GM12878 (cell line): ENCODE data around the gene BTBD9. TPM values are rescaled to one million over a fixed set of nuclear protein-coding genes. Genes with fewer than 3 reads are reported as not detected.
A peak's percentile ranks its signal among the peaks of the same experiment; 100 is the strongest.

ENCODE experiments used
- CREB1 ChIP-seq: IDR thresholded peaks from 2 replicates; pipeline ENCODE4 v1.6.1; 2012; ENCODE audit warnings: low read depth, mild to moderate bottlenecking, inconsistent platforms
- EP300 ChIP-seq, 2 experiments: fragments of 150-350 bp in 1 of 2; IDR thresholded peaks; 2 replicates each; pipeline ENCODE4 v1.6.1; 2011 to 2012; ENCODE audit warnings: low read depth in 2 of 2, low read length in 2 of 2, borderline replicate concordance in 1 of 2, improper control_type of control experiment in 1 of 2, inconsistent platforms in 1 of 2; ENCODE audit not compliant: control insufficient read depth in 1 of 2
- ESRRA ChIP-seq: IDR thresholded peaks from 2 replicates; pipeline ENCODE4 v1.6.1; 2012; ENCODE audit warnings: mild to moderate bottlenecking, low read length, improper control_type of control experiment
- ETV6 ChIP-seq, 2 experiments: fragments of 450-650 bp in 1 of 2; IDR thresholded peaks in 1 of 2; conservative IDR thresholded peaks in 1 of 2; 2 replicates each; pipeline ENCODE4 v1.6.1; 2014; ENCODE audit warnings: antibody characterized with exemption in 1 of 2, borderline replicate concordance in 1 of 2, low read depth in 1 of 2, mild to moderate bottlenecking in 1 of 2, moderate library complexity in 1 of 2
- EZH2 ChIP-seq: IDR thresholded peaks from 2 replicates; pipeline ENCODE4 v1.6.1; 2012; ENCODE audit warnings: low read depth, mild to moderate bottlenecking, control low read depth, inconsistent platforms, low read length, borderline replicate concordance; ENCODE audit not compliant: control insufficient read depth
- FOS ChIP-seq: IDR thresholded peaks from 3 replicates; pipeline ENCODE4 v1.6.1; 2011; ENCODE audit warnings: borderline replicate concordance; ENCODE audit not compliant: insufficient read length; ENCODE audit errors: extremely low read depth
- GABPA ChIP-seq: IDR thresholded peaks from 2 replicates; pipeline ENCODE4 v1.6.1; 2014; ENCODE audit warnings: antibody characterized with exemption, low read depth, mild to moderate bottlenecking, inconsistent platforms
- GATAD2B ChIP-seq: fragments of 450-650 bp; conservative IDR thresholded peaks from 2 replicates; pipeline ENCODE4 v1.6.1; 2017; ENCODE audit warnings: low read depth, mild to moderate bottlenecking, moderate library complexity
- KLF5 ChIP-seq: fragments of 450-650 bp; IDR thresholded peaks from 2 replicates; pipeline ENCODE4 v1.6.1; 2014; ENCODE audit warnings: mild to moderate bottlenecking; ENCODE audit not compliant: partially characterized antibody
- NFIC ChIP-seq: IDR thresholded peaks from 2 replicates; pipeline ENCODE4 v1.6.1; 2012; ENCODE audit warnings: low read depth, mild to moderate bottlenecking, inconsistent platforms, low read length, moderate library complexity
- NFYA ChIP-seq: IDR thresholded peaks from 2 replicates; pipeline ENCODE4 v1.6.1; 2011; ENCODE audit warnings: low read depth, mild to moderate bottlenecking, low read length, improper control_type of control experiment, borderline replicate concordance
- POLR2AphosphoS2 ChIP-seq: IDR thresholded peaks from 2 replicates; pipeline ENCODE4 v1.6.1; 2011; ENCODE audit warnings: low read depth, mild to moderate bottlenecking, low read length, improper control_type of control experiment, moderate library complexity
- SIX5 ChIP-seq: IDR thresholded peaks from 2 replicates; pipeline ENCODE4 v1.6.1; 2011; ENCODE audit warnings: mild to moderate bottlenecking, low read depth, low read length, moderate library complexity; ENCODE audit not compliant: severe bottlenecking
- TARDBP ChIP-seq: IDR thresholded peaks from 2 replicates; pipeline ENCODE4 v1.6.1; 2016; ENCODE audit warnings: borderline replicate concordance
- TCF12 ChIP-seq: IDR thresholded peaks from 2 replicates; pipeline ENCODE4 v1.6.1; 2011; ENCODE audit warnings: low read depth, mild to moderate bottlenecking, low read length
- TCF7 ChIP-seq: IDR thresholded peaks from 2 replicates; pipeline ENCODE4 v1.6.1; 2014; ENCODE audit warnings: antibody characterized with exemption, borderline replicate concordance
- ZNF217 ChIP-seq: fragments of 450-650 bp; IDR thresholded peaks from 2 replicates; pipeline ENCODE4 v1.6.1; 2017; ENCODE audit warnings: antibody characterized with exemption, mild to moderate bottlenecking
- ZNF274 ChIP-seq: IDR thresholded peaks from one replicate; pipeline ENCODE4 v1.8.0; 2011; ENCODE audit not compliant: insufficient read length, insufficient read depth
- polyA plus RNA-seq, 11 experiments: library from polyadenylated mRNA; depleted of rRNA in 4 of 11; unstranded in 6 of 11; stranded (reverse) in 5 of 11; fragments of >200 nt; fragmentation: Nextera tagmentation in 4 of 11; fragmentation: Illumina TruSeq in 1 of 11; extraction: Ambion mirVana in 4 of 11; extraction: Trizol in 1 of 11; gene quantifications; 1 replicate in 1 of 11; 2 replicates in 10 of 11; pipeline versions ENCODE4 v1.2.1 to v1.2.3, GENCODE V29; 2011 to 2016; ENCODE audit warnings: inconsistent platforms in 2 of 11, missing spikeins in 2 of 11, low read depth in 1 of 11
- total RNA-seq, 4 experiments: library from RNA; depleted of rRNA in 3 of 4; stranded (reverse); fragments of >200 nt in 3 of 4; fragmentation: Illumina TruSeq in 1 of 4; extraction: Trizol in 1 of 4; gene quantifications; 2 replicates each; pipeline versions ENCODE4 v1.2.1 to v1.2.3, GENCODE V29; 2013 to 2021
- TF ChIP-seq, protein P1 (sequence below): IDR thresholded peaks from 2 replicates; pipeline ENCODE4 v1.6.1; 2011; ENCODE audit warnings: borderline replicate concordance, low read depth, mild to moderate bottlenecking, moderate library complexity, low read length; ENCODE audit not compliant: insufficient read depth, poor library complexity, severe bottlenecking
- TF ChIP-seq, protein P2 (sequence below): fragments of 450-650 bp; IDR thresholded peaks from 2 replicates; pipeline ENCODE4 v1.6.1; 2017; ENCODE audit warnings: mild to moderate bottlenecking, moderate library complexity
- TF ChIP-seq, protein P3 (sequence below): IDR thresholded peaks from 2 replicates; pipeline ENCODE4 v1.6.1; 2011; ENCODE audit warnings: low read depth, mild to moderate bottlenecking, low read length, moderate library complexity, borderline replicate concordance; ENCODE audit errors: extremely low read depth
- TF ChIP-seq, protein P4 (sequence below): fragments of 450-650 bp; IDR thresholded peaks from 2 replicates; pipeline ENCODE4 v1.6.1; 2016; ENCODE audit warnings: mild to moderate bottlenecking

BTBD9 gene
- total and polyA plus RNA-seq, 10 of the 15 experiments (the other 5 are each of a cell fraction or from before 2014, with no cell fraction given): 0.22 to 8.6 (median 4.6) TPM

DNA sequence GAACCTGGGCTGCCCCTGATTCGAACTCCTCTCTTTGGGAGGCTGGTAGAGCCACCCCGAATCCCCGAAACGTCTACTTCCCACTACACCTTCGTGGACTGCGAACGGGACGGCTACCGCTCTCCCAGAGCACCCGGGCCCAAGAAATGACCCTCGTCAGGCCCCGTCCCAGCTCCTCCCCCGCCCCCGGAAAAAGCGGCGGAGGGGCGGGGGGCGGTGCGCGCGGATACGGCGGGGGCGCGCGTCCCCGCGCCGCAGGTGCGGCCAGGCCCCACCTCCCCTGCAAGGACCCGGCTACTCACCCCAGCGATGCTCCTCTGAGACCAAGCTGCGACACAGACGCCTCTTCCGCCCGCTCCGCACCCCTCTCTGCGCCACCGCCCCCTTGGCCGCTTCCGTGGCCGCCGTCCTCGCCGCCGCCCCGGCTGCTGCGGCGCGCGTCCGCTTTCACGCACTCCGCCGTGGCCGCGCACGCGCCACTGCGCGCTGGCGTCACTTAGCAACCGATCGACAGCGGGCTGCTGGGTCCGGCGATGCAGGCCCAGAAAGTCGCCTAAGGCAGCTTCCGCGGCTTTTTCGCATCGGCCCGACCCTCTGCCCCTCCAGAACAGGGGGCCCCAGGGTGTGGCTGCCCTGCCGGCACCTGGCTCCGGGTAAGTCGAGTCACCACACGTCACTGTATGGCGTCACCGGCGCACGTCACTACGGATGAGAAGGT is at the start of gene BTBD9 (continued):
- no peak for TF ChIP-seq NFIC
- TF ChIP-seq ZNF217: no peak; the same call in 1 of the 2 replicates
- no peak for TF ChIP-seq ETV6 (conservative IDR thresholded peaks at IDR 0.05 in 1 of 2, IDR thresholded peaks at IDR 0.05 in 1 of 2; ENCODE audit: borderline replicate concordance in 1 of 2, low read depth in 1 of 2)
- TF ChIP-seq, protein P1, sequence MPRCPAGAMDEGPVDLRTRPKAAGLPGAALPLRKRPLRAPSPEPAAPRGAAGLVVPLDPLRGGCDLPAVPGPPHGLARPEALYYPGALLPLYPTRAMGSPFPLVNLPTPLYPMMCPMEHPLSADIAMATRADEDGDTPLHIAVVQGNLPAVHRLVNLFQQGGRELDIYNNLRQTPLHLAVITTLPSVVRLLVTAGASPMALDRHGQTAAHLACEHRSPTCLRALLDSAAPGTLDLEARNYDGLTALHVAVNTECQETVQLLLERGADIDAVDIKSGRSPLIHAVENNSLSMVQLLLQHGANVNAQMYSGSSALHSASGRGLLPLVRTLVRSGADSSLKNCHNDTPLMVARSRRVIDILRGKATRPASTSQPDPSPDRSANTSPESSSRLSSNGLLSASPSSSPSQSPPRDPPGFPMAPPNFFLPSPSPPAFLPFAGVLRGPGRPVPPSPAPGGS: no peak
- TF ChIP-seq, protein P2, sequence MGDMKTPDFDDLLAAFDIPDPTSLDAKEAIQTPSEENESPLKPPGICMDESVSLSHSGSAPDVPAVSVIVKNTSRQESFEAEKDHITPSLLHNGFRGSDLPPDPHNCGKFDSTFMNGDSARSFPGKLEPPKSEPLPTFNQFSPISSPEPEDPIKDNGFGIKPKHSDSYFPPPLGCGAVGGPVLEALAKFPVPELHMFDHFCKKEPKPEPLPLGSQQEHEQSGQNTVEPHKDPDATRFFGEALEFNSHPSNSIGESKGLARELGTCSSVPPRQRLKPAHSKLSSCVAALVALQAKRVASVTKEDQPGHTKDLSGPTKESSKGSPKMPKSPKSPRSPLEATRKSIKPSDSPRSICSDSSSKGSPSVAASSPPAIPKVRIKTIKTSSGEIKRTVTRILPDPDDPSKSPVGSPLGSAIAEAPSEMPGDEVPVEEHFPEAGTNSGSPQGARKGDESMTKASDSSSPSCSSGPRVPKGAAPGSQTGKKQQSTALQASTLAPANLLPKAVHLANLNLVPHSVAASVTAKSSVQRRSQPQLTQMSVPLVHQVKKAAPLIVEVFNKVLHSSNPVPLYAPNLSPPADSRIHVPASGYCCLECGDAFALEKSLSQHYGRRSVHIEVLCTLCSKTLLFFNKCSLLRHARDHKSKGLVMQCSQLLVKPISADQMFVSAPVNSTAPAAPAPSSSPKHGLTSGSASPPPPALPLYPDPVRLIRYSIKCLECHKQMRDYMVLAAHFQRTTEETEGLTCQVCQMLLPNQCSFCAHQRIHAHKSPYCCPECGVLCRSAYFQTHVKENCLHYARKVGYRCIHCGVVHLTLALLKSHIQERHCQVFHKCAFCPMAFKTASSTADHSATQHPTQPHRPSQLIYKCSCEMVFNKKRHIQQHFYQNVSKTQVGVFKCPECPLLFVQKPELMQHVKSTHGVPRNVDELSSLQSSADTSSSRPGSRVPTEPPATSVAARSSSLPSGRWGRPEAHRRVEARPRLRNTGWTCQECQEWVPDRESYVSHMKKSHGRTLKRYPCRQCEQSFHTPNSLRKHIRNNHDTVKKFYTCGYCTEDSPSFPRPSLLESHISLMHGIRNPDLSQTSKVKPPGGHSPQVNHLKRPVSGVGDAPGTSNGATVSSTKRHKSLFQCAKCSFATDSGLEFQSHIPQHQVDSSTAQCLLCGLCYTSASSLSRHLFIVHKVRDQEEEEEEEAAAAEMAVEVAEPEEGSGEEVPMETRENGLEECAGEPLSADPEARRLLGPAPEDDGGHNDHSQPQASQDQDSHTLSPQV: 0 out of 2 replicates have a peak, but pooled peaks have one; percentile 15
- no peak for TF ChIP-seq POLR2AphosphoS2
- no peak for TF ChIP-seq NFYA
- TF ChIP-seq FOS: no peak
- TF ChIP-seq GABPA: no peak
- no peak for TF ChIP-seq SIX5
- no peak for TF ChIP-seq TCF7
- TF ChIP-seq EP300 (IDR thresholded peaks at IDR 0.05; ENCODE audit: borderline replicate concordance in 1 of 2, control insufficient read depth in 1 of 2, low read depth in 2 of 2, low read length in 2 of 2): no peak
- peak; percentile 99 for TF ChIP-seq CREB1
- no peak for TF ChIP-seq ESRRA
- no peak for TF ChIP-seq EZH2
- TF ChIP-seq, protein P3, sequence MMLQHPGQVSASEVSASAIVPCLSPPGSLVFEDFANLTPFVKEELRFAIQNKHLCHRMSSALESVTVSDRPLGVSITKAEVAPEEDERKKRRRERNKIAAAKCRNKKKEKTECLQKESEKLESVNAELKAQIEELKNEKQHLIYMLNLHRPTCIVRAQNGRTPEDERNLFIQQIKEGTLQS: no peak
- TF ChIP-seq, protein P4, sequence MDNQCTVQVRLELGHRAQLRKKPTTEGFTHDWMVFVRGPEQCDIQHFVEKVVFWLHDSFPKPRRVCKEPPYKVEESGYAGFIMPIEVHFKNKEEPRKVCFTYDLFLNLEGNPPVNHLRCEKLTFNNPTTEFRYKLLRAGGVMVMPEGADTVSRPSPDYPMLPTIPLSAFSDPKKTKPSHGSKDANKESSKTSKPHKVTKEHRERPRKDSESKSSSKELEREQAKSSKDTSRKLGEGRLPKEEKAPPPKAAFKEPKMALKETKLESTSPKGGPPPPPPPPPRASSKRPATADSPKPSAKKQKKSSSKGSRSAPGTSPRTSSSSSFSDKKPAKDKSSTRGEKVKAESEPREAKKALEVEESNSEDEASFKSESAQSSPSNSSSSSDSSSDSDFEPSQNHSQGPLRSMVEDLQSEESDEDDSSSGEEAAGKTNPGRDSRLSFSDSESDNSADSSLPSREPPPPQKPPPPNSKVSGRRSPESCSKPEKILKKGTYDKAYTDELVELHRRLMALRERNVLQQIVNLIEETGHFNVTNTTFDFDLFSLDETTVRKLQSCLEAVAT: no peak
- no peak for TF ChIP-seq TARDBP
- TF ChIP-seq TCF12: peak; percentile 56; the same call in 1 of the 2 replicates
- peak; percentile 87 for TF ChIP-seq GATAD2B
- TF ChIP-seq ZNF274: no peak
- no peak for TF ChIP-seq KLF5
